GM12872 (cell line): Measurements from ENCODE around the gene C1orf87.

Experiments
- TF ChIP-seq, protein P1 (sequence below): IDR thresholded peaks from 3 replicates; pipeline ENCODE4 v1.5.1; 2011; ENCODE audit warnings: low read depth, mild to moderate bottlenecking, low read length, moderate library complexity; ENCODE audit not compliant: insufficient read depth

C1orf87 gene

DNA sequence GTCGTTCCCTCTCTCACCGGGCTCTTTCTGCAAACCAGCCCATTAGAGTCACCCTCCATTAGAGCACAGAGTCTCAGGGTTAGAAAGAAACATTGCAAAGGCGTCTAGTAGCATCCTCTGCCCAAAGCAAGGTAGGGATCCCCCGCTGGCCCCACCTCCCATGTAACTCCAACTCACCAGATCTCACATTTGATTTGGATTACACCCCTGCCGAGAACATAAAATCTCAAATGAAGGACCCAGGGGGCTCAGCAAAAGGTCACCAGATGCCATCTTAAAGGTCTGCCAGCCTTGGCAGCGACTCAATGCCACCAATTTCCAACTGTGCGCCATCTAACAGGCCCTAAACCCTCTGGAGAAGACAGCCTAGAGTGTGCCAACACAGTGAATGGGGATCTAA lies 14.1 kb downstream of the C1orf87 start:
- TF ChIP-seq, protein P1, sequence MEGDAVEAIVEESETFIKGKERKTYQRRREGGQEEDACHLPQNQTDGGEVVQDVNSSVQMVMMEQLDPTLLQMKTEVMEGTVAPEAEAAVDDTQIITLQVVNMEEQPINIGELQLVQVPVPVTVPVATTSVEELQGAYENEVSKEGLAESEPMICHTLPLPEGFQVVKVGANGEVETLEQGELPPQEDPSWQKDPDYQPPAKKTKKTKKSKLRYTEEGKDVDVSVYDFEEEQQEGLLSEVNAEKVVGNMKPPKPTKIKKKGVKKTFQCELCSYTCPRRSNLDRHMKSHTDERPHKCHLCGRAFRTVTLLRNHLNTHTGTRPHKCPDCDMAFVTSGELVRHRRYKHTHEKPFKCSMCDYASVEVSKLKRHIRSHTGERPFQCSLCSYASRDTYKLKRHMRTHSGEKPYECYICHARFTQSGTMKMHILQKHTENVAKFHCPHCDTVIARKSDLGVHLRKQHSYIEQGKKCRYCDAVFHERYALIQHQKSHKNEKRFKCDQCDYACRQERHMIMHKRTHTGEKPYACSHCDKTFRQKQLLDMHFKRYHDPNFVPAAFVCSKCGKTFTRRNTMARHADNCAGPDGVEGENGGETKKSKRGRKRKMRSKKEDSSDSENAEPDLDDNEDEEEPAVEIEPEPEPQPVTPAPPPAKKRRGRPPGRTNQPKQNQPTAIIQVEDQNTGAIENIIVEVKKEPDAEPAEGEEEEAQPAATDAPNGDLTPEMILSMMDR = no peak

DNA sequence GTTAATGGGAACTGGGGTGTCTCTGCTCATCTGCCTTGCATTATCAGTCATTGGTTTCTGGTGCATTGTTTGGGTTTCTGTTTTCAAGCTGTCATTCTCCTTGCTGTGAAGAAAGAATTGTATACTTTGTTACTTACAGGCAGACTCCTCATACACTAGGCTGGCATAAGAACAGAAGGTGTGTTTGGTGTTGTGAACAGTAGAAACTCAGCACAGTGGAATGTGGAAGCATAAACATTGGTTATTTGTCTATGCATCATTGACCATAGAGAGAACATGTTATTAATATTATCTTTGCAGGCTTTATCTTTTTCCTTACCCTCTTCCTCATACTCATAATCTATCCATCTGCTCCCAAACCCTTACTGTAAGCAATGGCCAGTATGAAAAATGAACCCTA lies 18.2 kb downstream of the C1orf87 start:
- TF ChIP-seq, protein P1 = no peak

DNA sequence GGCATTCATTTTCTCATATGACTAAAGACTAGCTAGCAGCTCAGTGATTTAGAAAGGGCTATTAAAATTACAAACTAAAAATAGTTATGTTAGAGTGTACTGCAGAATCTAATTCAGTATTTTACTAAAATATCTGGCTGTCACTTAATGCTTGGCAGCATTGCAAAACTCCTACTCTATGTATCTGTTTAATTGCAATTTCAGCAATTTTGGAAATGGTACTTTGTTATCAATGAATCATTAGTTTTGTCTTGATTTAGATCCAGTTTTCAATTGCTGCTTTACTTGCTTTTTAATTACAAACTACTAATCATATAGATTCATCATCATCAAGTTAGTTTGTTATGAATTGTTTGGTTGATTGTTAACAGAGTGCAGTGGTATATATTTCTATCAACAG lies 19.2 kb downstream of the C1orf87 start:
- TF ChIP-seq, protein P1 = no peak

DNA sequence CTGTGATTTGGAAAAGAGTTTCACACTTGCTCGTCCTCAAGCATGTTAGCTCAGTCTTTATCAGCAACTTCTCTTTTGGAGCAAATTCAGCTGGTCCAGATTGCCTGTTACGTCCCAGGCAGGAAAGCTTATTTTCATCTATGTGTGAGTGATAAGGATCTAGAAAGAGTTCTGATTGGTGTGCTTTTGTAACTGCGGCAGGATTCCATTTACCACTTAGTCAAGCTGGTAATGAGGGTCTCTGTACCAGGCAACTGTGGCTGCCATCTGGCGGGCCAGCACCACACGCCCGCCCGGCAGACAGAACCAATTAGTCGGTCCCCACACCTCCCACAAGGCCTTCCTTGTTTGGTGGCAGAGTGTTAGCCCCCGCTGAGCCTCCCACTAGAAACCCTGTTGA lies 21.0 kb downstream of the C1orf87 start:
- TF ChIP-seq, protein P1 = no peak

DNA sequence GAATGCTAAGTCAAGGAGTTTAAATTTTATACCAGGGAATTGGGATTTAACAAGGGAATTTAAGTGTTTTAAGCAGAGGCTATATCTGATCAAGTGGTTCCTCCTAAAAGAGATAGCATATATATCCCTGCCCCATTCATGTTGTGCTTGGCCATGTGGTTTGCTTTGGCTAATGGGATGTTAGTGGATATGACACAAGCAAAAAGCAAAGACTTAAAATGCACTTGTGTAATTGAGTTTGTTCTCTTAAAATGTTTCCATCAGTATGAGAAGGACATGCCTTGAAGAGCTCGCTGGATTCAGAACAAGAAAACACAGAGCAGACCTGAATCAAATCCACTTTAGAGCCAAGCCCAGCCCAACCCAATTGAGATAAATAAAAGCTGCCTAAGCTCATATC lies 22.4 kb downstream of the C1orf87 start:
- TF ChIP-seq, protein P1 = no peak

DNA sequence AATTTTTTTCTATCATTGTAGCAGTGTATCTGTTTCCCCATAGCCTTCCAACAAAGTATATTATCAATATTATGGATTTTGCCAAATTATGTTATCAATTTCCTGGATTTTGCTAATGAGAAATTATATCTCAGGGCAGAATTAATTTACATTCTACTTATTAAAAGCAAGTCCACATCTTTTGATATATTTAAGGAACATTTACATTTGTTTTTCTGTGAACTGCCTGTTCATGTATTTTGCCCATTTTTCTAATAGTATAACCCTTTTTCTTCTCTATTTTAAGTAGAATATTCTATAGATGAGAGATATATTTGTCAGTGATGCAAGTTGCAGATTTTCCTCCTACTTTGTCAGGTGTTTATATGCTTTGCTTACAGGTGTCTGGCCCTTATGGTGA lies 24.4 kb downstream of the C1orf87 start:
- TF ChIP-seq, protein P1 = no peak

DNA sequence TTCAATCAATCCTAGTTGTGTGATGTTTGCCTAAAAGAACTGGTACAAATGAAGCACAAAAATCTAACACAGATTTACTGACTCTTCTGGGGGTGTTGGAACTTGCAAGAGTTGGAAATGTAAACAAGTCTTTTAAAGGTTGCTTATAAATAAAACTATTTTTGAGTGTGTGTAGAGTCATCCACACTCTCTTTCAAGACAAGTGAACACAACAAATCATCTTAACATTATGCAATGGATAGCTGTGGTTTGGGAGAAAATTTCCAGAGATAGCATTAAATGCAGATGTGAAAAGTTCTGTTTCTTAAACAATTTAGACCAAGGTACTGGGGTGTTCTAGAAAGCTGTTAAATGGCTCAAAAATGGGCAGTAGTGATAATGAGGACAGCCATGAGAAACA lies 28.7 kb downstream of the C1orf87 start:
- TF ChIP-seq, protein P1 = no peak

DNA sequence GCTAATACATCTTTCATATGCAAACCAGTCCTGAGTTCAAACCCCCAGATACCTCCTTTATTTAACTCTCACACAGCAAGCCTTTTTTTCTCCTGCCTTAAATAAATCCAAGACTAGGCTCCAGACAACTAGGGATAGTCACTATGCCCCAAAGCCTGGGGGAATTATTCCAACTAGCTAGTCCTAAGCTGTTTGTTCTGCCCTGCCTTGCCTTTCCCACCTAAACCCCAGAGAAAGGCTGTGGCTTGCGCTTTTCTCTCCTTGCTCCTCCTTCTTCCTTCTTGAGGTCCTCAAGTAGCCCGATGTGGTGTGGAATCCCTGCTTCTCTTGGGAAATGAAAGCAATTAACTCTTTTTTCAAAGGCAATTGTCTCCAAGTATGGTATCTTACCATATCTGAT lies 31.8 kb downstream of the C1orf87 start:
- TF ChIP-seq, protein P1 = no peak
